Measurements from ENCODE around the gene LRRC43.

The LRRC43 gene

DNA sequence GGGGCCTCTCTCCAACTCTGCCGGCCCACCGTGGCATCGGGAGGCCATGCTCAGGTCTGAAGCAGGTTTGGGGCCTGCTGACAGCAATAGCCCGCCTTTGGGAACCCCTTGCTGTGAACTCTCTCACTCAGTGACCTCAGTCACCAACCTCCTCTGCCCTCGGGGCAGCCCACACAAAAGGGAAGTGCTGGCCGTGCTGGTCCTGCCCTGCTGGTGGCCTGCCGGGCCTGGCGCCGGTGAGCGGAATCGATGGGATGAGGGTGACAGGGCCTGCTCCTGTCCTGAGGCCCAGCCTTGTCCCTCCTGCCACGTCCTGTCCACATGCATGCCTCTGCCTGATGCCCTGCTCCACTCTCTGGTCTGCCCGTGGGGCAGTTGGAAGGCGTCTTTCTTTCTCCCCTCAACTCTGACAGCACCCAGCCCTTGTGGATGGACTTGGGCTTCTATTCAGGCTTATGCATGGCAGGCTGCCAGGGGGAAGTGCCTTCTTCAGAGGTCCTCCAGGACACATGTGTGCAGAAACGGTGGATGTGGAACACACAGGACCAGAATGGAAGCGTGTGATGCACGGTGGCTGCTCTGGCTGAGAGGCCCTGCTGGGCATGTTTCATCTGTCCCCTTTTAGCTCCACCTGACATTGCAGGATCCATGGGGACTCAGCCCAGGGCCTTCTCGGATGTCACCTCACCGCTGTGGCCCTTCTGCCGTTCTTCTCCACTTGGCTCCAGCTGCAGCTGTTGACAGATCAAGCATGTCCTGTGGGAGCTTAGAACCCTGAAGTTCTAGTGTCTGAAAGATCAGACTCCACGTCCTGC lies 40.8 kb upstream of the LRRC43 start:
- no peak for TF ChIP-seq POLR2AphosphoS5 (IDR thresholded peaks at IDR 0.05; ENCODE audit: low read depth, low read length)
- TF ChIP-seq POLR2A (IDR thresholded peaks at IDR 0.05; ENCODE audit: low read depth, low read length), result no peak
- no peak for TF ChIP-seq TAF1 (IDR thresholded peaks at IDR 0.05; ENCODE audit: borderline replicate concordance, low read depth, low read length)
- DNase-seq (ENCODE audit: insufficient read length) (no peak), FAIRE-seq (no peak)

DNA sequence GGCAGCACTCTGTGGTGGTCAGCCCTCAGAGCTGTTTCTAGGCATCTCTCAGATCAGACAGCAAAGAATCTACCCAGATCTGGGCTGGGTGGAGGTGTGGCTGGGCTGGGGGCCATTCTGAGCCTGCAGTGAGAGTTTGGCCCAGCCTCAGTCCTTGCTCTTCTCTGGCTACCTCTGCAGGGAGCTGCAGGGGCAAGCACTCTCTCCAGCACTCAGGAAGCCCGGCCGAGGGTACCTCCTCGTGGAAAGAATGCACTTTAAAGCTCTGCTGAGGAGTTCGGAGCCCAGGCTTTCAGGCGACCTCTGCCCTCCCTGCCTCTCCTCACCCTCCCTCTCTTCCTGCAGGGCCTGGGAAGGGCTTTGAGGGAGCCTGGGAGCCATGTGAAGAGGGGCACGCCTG lies 40.1 kb upstream of the LRRC43 start:
- no peak for TF ChIP-seq POLR2A (IDR thresholded peaks at IDR 0.05; ENCODE audit: low read depth, low read length)
- TF ChIP-seq TAF1 (IDR thresholded peaks at IDR 0.05; ENCODE audit: borderline replicate concordance, low read depth, low read length), result no peak
- TF ChIP-seq POLR2AphosphoS5 (IDR thresholded peaks at IDR 0.05; ENCODE audit: low read depth, low read length), result no peak
- FAIRE-seq, result no peak
- no peak for DNase-seq (ENCODE audit: insufficient read length)

DNA sequence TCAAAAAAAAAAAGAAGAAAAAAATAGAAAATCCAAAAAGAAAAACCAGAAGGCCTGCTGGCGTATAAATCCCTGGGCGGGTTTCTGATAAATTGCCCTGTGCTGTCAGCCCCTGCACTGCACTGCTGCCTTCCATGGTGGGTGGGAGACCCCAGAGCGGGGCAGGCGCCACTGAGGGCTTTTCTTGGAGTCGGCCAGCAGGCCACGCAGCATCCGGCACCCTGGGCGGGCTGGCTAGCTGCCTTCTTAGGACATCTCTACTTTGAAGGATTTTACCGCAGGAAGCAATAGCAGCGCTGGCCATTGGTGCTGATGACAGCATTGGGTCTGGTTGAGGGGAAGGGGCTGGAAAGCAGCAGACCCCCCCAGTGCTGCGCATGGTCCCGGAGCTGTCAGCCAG lies 38.0 kb upstream of the LRRC43 start:
- DNase-seq (ENCODE audit: insufficient read length), result no peak
- no peak for FAIRE-seq
- TF ChIP-seq POLR2A (IDR thresholded peaks at IDR 0.05; ENCODE audit: low read depth, low read length), result no peak
- no peak for TF ChIP-seq POLR2AphosphoS5 (IDR thresholded peaks at IDR 0.05; ENCODE audit: low read depth, low read length)
- no peak for TF ChIP-seq TAF1 (IDR thresholded peaks at IDR 0.05; ENCODE audit: borderline replicate concordance, low read depth, low read length)

DNA sequence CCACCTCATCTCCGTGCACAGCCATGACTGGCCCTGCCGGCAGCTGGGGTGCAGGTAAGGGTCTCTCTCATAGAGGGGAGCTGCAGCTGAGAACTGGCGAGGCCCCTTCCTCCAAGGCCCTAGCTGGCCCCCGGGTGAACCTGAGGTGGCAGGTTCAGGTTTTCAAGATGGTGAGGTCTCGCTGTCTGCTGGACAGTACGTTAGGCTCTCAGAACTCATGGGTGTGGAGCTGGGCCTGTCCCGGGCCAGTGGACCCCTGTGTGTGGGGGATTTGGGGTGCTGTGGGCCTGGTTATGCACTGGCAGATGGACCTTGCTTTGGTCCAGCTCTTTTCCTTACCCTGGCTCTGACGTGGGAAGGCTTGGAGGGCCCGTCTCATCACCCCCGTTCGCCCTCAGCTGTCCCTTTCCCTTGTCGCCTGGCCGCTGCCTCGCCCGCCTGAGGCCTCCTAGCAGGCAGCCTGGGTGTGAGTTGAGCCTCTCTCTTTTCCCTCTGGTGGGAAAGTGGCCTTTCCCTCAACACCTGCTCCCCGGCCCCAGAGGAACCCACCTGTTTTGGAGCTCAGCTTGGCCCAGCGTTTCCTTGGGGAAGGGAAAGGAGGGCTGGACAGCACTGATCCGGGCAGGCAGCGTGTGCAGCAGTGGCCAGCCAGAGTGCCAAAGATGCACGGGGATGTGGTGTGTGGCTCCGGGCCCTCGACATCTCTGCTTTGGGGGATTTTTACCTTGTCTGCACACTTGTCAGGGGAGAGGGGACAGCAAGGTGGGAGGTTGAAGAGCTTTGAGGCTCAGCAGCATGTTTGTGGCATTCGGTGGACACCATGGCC lies 37.2 kb upstream of the LRRC43 start:
- FAIRE-seq, result no peak
- no peak for DNase-seq (ENCODE audit: insufficient read length)
- no peak for TF ChIP-seq POLR2A (IDR thresholded peaks at IDR 0.05; ENCODE audit: low read depth, low read length)
- no peak for TF ChIP-seq TAF1 (IDR thresholded peaks at IDR 0.05; ENCODE audit: borderline replicate concordance, low read depth, low read length)
- TF ChIP-seq POLR2AphosphoS5 (IDR thresholded peaks at IDR 0.05; ENCODE audit: low read depth, low read length), result no peak

DNA sequence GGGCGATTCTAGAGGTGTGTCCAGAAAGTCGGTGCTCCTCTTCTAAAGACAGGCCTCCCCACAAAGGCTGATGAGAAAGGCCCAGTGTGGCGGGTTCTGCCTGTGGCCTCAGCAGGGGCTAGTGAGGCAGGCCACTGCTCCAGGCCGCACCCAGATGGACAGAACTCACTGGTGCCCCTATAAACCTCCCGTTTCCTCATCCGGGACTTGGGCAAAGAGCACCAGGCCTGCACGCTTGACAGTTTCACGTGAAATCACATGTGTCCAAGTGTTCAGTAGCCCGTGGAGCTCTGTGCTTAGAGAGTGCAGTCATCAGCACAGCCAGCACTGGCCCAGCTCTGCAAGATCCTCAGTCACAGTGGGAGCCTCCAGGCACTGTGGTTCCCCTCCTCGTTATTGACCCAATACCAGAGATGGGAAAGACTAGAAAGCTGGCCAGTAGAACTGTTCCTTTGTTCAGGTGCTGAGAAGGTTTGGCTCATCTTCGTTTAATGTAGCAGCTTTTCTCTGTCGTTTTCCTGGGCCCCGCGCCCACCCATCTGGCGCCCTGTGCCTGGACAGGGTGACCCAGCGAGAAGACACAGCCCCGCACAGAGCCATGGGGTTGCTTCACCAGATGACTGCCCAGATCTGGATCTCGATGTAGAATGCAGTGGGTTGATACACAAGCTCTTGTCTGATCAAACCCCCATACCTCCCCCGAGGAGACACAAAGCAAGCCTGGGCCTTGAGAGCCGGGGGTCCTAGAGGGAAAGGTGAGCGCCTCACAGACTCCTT lies 35.2 kb upstream of the LRRC43 start:
- no peak for DNase-seq (ENCODE audit: insufficient read length)
- FAIRE-seq, result no peak
- TF ChIP-seq POLR2A (IDR thresholded peaks at IDR 0.05; ENCODE audit: low read depth, low read length) (no peak), POLR2AphosphoS5 (IDR thresholded peaks at IDR 0.05; ENCODE audit: low read depth, low read length) (no peak), TAF1 (IDR thresholded peaks at IDR 0.05; ENCODE audit: borderline replicate concordance, low read depth, low read length) (no peak)

DNA sequence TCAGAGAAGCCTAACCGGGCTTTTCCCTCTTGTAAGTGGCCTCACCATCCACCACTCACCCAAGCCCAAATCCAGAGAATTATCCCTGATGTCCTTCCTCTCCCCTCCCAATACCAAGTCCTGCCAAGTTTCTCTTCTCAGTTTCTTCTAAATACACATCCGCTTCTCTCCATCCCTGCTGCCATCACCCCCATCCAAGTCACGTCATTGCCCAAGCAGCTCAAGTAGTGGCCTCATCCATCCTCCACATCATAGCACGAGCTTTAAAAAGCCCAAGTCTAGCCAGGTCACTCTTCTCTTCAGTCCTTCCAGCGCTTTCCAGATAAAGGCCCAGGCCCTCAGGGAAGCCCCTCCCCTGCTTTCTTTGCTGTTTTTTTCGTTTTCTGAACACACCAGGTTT lies 34.3 kb upstream of the LRRC43 start:
- FAIRE-seq (no peak), DNase-seq (ENCODE audit: insufficient read length) (no peak)
- TF ChIP-seq TAF1 (IDR thresholded peaks at IDR 0.05; ENCODE audit: borderline replicate concordance, low read depth, low read length) (no peak), POLR2A (IDR thresholded peaks at IDR 0.05; ENCODE audit: low read depth, low read length) (no peak), POLR2AphosphoS5 (IDR thresholded peaks at IDR 0.05; ENCODE audit: low read depth, low read length) (no peak)

DNA sequence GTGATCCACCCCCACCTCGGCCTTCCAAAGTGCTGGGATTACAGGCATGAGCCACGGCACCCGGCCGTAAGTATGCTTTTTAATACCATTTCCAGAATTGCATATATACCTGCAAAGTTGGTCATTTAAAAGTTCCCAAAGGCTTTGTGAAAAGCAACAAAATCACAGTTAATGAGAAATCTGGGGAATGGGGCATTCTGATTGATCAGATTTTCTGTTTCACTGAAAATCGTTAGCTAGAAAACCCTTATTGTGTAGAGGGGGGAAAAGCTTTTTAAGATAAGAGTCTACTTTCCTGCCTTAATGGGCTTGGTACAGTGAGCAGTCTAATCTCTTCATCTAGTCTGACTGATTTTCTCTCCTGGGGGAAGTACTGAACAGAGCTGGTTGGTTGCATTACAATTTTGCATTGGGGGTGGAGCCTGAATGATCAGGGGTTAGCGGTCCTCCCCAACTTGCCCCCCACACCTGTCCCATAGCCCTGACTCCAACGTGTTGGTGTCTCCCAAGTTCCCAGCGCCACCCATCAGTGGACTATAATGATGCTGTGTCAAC lies 32.7 kb upstream of the LRRC43 start:
- TF ChIP-seq TAF1 (IDR thresholded peaks at IDR 0.05; ENCODE audit: borderline replicate concordance, low read depth, low read length) (no peak), POLR2A (IDR thresholded peaks at IDR 0.05; ENCODE audit: low read depth, low read length) (no peak), POLR2AphosphoS5 (IDR thresholded peaks at IDR 0.05; ENCODE audit: low read depth, low read length) (no peak)
- no peak for FAIRE-seq
- DNase-seq (ENCODE audit: insufficient read length), result no peak

DNA sequence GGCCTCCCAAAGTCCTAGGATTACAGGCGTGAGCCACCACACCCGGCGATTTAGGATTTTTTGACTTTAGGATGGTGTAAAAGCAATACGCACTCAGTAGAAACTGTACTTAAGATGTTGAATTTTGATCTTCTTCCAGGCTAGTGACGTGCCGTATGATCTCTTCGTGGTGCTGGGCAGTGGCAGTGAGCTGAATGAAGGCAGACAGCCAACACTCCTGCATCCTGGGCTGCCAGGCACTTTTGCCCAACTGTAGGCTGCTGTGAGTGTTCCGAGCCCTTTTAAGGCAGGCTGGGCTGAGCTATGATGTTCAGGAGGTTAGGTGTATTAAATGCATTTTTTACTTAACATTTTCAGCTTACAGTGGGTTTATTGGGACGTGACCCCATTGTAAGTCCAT lies 30.2 kb upstream of the LRRC43 start:
- no peak for FAIRE-seq
- TF ChIP-seq POLR2A (IDR thresholded peaks at IDR 0.05; ENCODE audit: low read depth, low read length) (no peak), POLR2AphosphoS5 (IDR thresholded peaks at IDR 0.05; ENCODE audit: low read depth, low read length) (no peak), TAF1 (IDR thresholded peaks at IDR 0.05; ENCODE audit: borderline replicate concordance, low read depth, low read length) (no peak)
- DNase-seq (ENCODE audit: insufficient read length), result no peak

DNA sequence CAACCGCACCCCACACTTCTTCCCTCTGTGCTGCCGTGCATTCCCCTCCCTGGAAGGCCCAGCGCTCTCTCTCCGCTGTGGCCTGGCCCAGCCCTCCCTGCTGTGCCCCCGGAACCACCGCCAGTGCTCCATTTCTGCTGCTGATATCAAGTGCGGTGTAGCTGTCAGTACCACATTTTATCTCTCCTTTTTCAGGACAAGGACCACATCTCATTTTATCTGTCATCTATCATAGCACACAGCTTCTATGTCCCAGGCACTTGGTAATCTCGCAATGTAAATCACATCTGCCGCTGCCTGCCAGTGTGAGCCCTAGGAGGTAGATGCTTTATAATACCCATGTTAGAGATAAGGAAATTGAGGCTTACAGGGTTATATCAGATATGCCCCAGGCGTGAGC lies 27.2 kb upstream of the LRRC43 start:
- FAIRE-seq (no peak), DNase-seq (ENCODE audit: insufficient read length) (no peak)
- TF ChIP-seq TAF1 (IDR thresholded peaks at IDR 0.05; ENCODE audit: borderline replicate concordance, low read depth, low read length) (no peak), POLR2A (IDR thresholded peaks at IDR 0.05; ENCODE audit: low read depth, low read length) (no peak), POLR2AphosphoS5 (IDR thresholded peaks at IDR 0.05; ENCODE audit: low read depth, low read length) (no peak)

DNA sequence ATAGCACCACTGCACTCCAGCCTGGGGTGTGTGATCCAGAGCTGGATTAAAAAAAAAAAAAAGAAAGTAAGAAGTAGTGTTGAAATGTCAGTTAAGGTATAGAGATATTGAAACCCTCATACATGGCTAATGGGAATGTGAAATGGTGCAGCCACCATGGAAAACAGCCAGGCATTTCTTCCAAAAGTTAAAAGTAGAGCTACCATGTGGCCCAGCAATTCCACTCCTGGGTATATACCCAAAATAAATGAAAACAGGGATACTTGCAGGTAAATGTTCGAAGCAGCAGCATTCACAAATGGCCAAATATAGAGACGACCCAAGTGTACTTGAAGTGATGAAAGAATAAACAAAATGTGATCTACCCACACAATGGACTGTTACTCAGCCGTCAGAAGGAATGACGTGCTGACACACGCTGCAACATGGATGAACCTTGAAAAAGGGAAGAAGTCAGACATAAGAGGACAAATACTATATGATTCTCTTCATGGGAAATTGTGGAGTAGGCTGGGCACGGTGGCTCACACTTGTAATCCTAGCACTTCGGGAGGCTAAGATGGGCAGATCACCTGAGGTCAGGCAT lies 24.1 kb upstream of the LRRC43 start:
- TF ChIP-seq TAF1 (IDR thresholded peaks at IDR 0.05; ENCODE audit: borderline replicate concordance, low read depth, low read length), result no peak
- no peak for TF ChIP-seq POLR2AphosphoS5 (IDR thresholded peaks at IDR 0.05; ENCODE audit: low read depth, low read length)
- no peak for TF ChIP-seq POLR2A (IDR thresholded peaks at IDR 0.05; ENCODE audit: low read depth, low read length)
- no peak for DNase-seq (ENCODE audit: insufficient read length)
- FAIRE-seq, result no peak

Measured in GM12892 (cell line).